ENCODE measurements around the gene IFNAR1. TPM values are rescaled to one million over a fixed set of nuclear protein-coding genes. Genes with fewer than 3 reads are reported as not detected.

The IFNAR1 gene
- total and polyA plus RNA-seq, 9 of the 15 experiments (the other 6 are each of a cell fraction or from before 2014, with no cell fraction given) = 8.6 to 31.8 (median 14.8) TPM

DNA sequence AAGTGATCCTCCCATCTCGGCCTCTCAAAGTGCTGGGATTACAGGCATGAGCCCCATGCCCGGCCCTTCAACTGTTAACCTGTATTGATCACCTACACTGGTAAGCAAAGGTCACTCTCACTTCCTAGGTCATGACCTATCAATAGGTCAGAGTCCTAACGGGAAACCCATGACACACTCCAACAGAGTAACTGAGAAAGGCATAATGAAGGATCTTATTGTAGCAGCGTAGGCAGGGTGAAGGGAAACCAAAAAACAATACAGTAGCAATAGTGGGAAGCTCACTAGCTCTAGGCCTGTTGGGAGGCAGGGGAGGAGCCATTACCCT is 19.5 kb upstream of the IFNAR1 start (continued):
- no peak for TF ChIP-seq FOXP4 (CRISPR knock-in tag; IDR thresholded peaks at IDR 0.05; ENCODE audit: borderline replicate concordance)
- no peak for TF ChIP-seq SMAD4 (CRISPR knock-in tag; conservative IDR thresholded peaks at IDR 0.05)
- TF ChIP-seq IRF2 (CRISPR knock-in tag; IDR thresholded peaks at IDR 0.05) = no peak
- no peak for TF ChIP-seq NFIC (IDR thresholded peaks at IDR 0.05)
- no peak for TF ChIP-seq TRIM24 (IDR thresholded peaks at IDR 0.05)
- no peak for TF ChIP-seq POLR2B (IDR thresholded peaks at IDR 0.05; ENCODE audit: low read depth, partially characterized antibody)
- TF ChIP-seq TSC22D4 (tag; IDR thresholded peaks at IDR 0.05) = no peak
- no peak for TF ChIP-seq VEZF1 (CRISPR knock-in tag; IDR thresholded peaks at IDR 0.05)
- no peak for TF ChIP-seq NR2C2 (CRISPR knock-in tag; IDR thresholded peaks at IDR 0.05)
- peak; percentile 52 for TF ChIP-seq NR2C2 (tag; IDR thresholded peaks at IDR 0.05)
- TF ChIP-seq TCF3 (CRISPR knock-in tag; IDR thresholded peaks at IDR 0.05) = no peak
- TF ChIP-seq, protein P1, sequence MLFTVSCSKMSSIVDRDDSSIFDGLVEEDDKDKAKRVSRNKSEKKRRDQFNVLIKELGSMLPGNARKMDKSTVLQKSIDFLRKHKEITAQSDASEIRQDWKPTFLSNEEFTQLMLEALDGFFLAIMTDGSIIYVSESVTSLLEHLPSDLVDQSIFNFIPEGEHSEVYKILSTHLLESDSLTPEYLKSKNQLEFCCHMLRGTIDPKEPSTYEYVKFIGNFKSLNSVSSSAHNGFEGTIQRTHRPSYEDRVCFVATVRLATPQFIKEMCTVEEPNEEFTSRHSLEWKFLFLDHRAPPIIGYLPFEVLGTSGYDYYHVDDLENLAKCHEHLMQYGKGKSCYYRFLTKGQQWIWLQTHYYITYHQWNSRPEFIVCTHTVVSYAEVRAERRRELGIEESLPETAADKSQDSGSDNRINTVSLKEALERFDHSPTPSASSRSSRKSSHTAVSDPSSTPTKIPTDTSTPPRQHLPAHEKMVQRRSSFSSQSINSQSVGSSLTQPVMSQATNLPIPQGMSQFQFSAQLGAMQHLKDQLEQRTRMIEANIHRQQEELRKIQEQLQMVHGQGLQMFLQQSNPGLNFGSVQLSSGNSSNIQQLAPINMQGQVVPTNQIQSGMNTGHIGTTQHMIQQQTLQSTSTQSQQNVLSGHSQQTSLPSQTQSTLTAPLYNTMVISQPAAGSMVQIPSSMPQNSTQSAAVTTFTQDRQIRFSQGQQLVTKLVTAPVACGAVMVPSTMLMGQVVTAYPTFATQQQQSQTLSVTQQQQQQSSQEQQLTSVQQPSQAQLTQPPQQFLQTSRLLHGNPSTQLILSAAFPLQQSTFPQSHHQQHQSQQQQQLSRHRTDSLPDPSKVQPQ (CRISPR knock-in tag; IDR thresholded peaks at IDR 0.05; ENCODE audit: borderline replicate concordance) = no peak
- TF ChIP-seq PTBP1 (IDR thresholded peaks at IDR 0.05; ENCODE audit: low read depth, low read length) = no peak
